Transverse colon (tissue), 4 donors: ENCODE data around the gene RNF144B.

Experiments used
- EP300 ChIP-seq: sonication (generic); formaldehyde crosslinking; IDR thresholded peaks from one replicate; pipeline ENCODE4 v1.6.1; 2017; ENCODE audit warnings: antibody characterized with exemption, low read depth
- POLR2A ChIP-seq: fragments of 450-650 bp; IDR thresholded peaks from one replicate; pipeline ENCODE4 v1.6.1; 2016; ENCODE audit warnings: antibody characterized with exemption, mild to moderate bottlenecking, moderate library complexity
- POLR2AphosphoS5 ChIP-seq, 3 donors: sonication (generic); formaldehyde crosslinking; IDR thresholded peaks; one replicate each; pipeline ENCODE4 v1.6.1; 2016; ENCODE audit warnings: antibody characterized with exemption in 3 of 3
- TF ChIP-seq, protein P1 (sequence below), 5 experiments: fragments of 200-600 bp in 3 of 5; fragments of 450-650 bp in 2 of 5; sonication (generic) in 3 of 5; IDR thresholded peaks; 1 replicate in 2 of 5; 2 replicates in 3 of 5; pipeline ENCODE4 v1.5.1; 2016 to 2017; ENCODE audit warnings: antibody characterized with exemption in 5 of 5, inconsistent platforms in 3 of 5, mild to moderate bottlenecking in 2 of 5, moderate library complexity in 1 of 5

DNA sequence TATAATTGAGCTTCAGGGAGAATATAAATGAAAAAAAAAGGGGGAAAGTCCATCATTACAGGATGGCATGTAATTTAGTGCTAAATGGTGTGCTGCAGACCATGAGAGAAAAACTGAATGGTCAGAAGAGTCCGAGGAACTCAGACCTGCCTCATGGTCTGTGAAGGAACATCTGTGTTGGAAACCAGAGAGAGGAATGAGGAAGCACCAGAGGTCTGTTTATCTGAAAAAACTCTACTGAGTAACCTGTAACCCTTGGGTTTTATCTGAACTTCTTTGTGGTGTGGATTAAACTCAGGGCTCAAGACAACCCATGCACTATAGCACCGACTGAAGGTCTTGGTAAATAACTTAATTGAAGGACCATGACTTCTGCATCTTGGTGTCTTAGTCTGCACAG lies 108.1 kb downstream of the RNF144B start:
- TF ChIP-seq, protein P1, sequence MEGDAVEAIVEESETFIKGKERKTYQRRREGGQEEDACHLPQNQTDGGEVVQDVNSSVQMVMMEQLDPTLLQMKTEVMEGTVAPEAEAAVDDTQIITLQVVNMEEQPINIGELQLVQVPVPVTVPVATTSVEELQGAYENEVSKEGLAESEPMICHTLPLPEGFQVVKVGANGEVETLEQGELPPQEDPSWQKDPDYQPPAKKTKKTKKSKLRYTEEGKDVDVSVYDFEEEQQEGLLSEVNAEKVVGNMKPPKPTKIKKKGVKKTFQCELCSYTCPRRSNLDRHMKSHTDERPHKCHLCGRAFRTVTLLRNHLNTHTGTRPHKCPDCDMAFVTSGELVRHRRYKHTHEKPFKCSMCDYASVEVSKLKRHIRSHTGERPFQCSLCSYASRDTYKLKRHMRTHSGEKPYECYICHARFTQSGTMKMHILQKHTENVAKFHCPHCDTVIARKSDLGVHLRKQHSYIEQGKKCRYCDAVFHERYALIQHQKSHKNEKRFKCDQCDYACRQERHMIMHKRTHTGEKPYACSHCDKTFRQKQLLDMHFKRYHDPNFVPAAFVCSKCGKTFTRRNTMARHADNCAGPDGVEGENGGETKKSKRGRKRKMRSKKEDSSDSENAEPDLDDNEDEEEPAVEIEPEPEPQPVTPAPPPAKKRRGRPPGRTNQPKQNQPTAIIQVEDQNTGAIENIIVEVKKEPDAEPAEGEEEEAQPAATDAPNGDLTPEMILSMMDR (IDR thresholded peaks at IDR 0.05) = no peak
- TF ChIP-seq POLR2AphosphoS5 (IDR thresholded peaks at IDR 0.05) (no peak), POLR2A (no peak), EP300 (no peak)
